OCI-LY3 (cell line): ENCODE measurements around the gene BPIFB6.

Source experiments
- CTCF ChIP-seq: fragments of 200-600, 300-600 bp; sonication (generic); IDR thresholded peaks from 2 replicates; pipeline ENCODE4 v1.5.1; 2014; ENCODE audit warnings: antibody characterized with exemption, low read length, low read depth
- EZH2phosphoT487 ChIP-seq: fragments of 200-600 bp; shearing (Covaris generic); IDR thresholded peaks from 2 replicates; pipeline ENCODE4 v1.6.1; 2018; ENCODE audit warnings: antibody characterized with exemption, mixed run types, low read depth

- TF ChIP-seq CTCF: no peak
- no peak for TF ChIP-seq EZH2phosphoT487
Measured at GRCh38 chr20:32983459-32984112, 47.9 kb upstream of the BPIFB6 start.
